ENCODE results near the gene ME3.

- TF ChIP-seq POLR2AphosphoS5 (IDR thresholded peaks at IDR 0.05; ENCODE audit: low read depth, low read length) (no peak), ZNF274 (IDR thresholded peaks at IDR 0.05; ENCODE audit: low read depth, low read length) (no peak), EZH2 (IDR thresholded peaks at IDR 0.05) (no peak), SP1 (IDR thresholded peaks at IDR 0.05; ENCODE audit: low read depth) (no peak), ELF1 (IDR thresholded peaks at IDR 0.05; ENCODE audit: borderline replicate concordance, low read depth) (no peak), RAD21 (IDR thresholded peaks at IDR 0.05; ENCODE audit: low read depth) (no peak), REST (IDR thresholded peaks at IDR 0.05; ENCODE audit: low read depth) (no peak), YY1 (IDR thresholded peaks at IDR 0.05; ENCODE audit: extremely low read depth, insufficient replicate concordance, low read depth, low read length) (no peak)
- TF ChIP-seq, protein P1, sequence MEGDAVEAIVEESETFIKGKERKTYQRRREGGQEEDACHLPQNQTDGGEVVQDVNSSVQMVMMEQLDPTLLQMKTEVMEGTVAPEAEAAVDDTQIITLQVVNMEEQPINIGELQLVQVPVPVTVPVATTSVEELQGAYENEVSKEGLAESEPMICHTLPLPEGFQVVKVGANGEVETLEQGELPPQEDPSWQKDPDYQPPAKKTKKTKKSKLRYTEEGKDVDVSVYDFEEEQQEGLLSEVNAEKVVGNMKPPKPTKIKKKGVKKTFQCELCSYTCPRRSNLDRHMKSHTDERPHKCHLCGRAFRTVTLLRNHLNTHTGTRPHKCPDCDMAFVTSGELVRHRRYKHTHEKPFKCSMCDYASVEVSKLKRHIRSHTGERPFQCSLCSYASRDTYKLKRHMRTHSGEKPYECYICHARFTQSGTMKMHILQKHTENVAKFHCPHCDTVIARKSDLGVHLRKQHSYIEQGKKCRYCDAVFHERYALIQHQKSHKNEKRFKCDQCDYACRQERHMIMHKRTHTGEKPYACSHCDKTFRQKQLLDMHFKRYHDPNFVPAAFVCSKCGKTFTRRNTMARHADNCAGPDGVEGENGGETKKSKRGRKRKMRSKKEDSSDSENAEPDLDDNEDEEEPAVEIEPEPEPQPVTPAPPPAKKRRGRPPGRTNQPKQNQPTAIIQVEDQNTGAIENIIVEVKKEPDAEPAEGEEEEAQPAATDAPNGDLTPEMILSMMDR (IDR thresholded peaks at IDR 0.05 in 2 of 3, conservative IDR thresholded peaks at IDR 0.05 in 1 of 3; ENCODE audit: borderline replicate concordance in 1 of 3, insufficient read depth in 1 of 3, low read depth in 2 of 3, low read length in 2 of 3): no peak
- TF ChIP-seq, protein P2, sequence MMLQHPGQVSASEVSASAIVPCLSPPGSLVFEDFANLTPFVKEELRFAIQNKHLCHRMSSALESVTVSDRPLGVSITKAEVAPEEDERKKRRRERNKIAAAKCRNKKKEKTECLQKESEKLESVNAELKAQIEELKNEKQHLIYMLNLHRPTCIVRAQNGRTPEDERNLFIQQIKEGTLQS (IDR thresholded peaks at IDR 0.05): no peak
Measured at GRCh38 chr11:86699040-86699791, 26.8 kb upstream of the ME3 start.

All from HCT116 (cell line).